ENCODE data around the gene B4GAT1. TPM values are rescaled to one million over a fixed set of nuclear protein-coding genes. Genes with fewer than 3 reads are reported as not detected.

The B4GAT1 gene
- total RNA-seq, 4 donors from 2014 or later = 39.7 to 62.0 (median 47.6) TPM

DNA sequence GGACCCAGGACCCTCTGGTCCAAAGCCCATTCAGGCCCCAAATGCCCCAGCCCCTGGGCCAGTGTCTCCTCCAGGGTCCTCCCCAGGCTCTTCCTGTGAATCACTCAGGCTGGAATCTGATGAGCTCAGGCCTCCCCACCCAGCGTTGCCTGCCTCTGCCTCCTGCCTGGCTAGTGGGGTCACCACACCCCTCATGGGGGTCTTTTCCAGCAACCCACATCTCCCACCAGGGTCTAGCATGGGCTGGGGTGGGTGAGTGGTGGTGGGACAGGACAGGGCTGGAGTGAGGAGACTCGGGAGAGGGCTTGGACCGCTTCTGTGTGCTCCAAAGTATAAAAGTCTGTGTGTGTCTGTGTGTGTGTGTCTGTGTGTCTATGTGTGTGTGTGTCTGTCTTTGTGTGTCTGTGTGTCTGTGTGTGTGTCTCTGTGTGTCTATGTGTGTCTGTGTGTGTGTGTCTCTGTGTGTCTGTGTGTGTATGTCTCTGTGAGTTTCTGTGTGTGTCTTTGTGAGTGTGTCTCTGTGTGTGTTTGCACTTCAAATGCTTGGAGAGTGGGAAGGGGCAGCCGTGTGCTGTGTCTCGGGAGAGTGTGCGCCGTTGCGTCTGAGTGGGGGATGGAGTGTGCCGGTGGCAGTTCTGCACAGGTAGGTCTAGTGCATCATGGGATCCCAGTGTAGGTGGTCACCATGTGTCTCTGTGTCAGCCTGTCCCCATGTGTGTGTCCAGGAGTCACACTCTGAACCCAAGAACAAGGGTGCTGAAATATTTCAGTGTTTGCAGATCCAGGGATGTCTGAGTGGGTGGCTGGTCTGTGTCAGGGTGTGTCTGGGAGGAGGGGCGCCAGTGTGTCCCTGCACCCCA is 20.0 kb downstream of the B4GAT1 start:
- H3K27ac ChIP-seq = peak overlapping the region in 3 of 4 donors; percentile 65 to 84 (median 83)
- H3K4me1 ChIP-seq = peaks cover 0 to 34% (median 30%) of the 10 kb centered on the region in 3 donors
- TF ChIP-seq CTCF (IDR thresholded peaks at IDR 0.05) (peak in 1 of 4 experiments; percentile 7), POLR2A (IDR thresholded peaks at IDR 0.05) (no peak)
- WGBS, 2 donors (ENCODE audit: low coverage in 1 of 2) = 46% methylated on average over 3 of the region's 10 CpGs; no CpG with 5 or more reads in 1 of the 2 donors
- H3K36me3 ChIP-seq = peaks cover 0 to 10% of the 10 kb centered on the region in 2 donors
- H3K27me3 ChIP-seq = no peaks in the 10 kb centered on the region
- ATAC-seq = peak; percentile 20
- no peak overlapping the region for H3K4me3 ChIP-seq
- H3K9me3 ChIP-seq = no peaks in the 10 kb centered on the region

GRCh38 chr11:66326261-66327111 is 20.9 kb downstream of the B4GAT1 start:
- ATAC-seq = peak; percentile 59
- Histone ChIP-seq H3K4me1 (peaks cover 0 to 43% (median 30%) of the 10 kb centered on the region in 3 donors), H3K9me3 (no peaks in the 10 kb centered on the region), H3K4me3 (no peak overlapping the region), H3K27ac (peak overlapping the region in 3 of 4 donors; percentile 65 to 84 (median 83)), H3K27me3 (no peaks in the 10 kb centered on the region), H3K36me3 (peaks cover 0 to under 1% of the 10 kb centered on the region in 2 donors)
- WGBS, 2 donors (ENCODE audit: low coverage in 1 of 2) = no CpG with 5 or more reads among the region's 21 CpGs
- TF ChIP-seq CTCF (IDR thresholded peaks at IDR 0.05) (no peak), POLR2AphosphoS5 (IDR thresholded peaks at IDR 0.05) (no peak), EP300 (IDR thresholded peaks at IDR 0.05) (no peak), POLR2A (IDR thresholded peaks at IDR 0.05) (no peak)

- 50 to 100% methylated on average over 1 of the region's 8 CpGs for WGBS, 2 donors (ENCODE audit: low coverage in 1 of 2)
- H3K27me3 ChIP-seq = no peaks in the 10 kb centered on the region
- ATAC-seq = no peak
- H3K36me3 ChIP-seq = no peaks in the 10 kb centered on the region
- H3K27ac ChIP-seq = peak overlapping the region in 3 of 4 donors; percentile 65 to 84 (median 83)
- no peak overlapping the region for H3K4me3 ChIP-seq
- peaks cover 0 to 43% (median 30%) of the 10 kb centered on the region in 3 donors for H3K4me1 ChIP-seq
- no peaks in the 10 kb centered on the region for H3K9me3 ChIP-seq
- no peak for TF ChIP-seq CTCF (IDR thresholded peaks at IDR 0.05)
- TF ChIP-seq EP300 (IDR thresholded peaks at IDR 0.05) = no peak
Observed at GRCh38 chr11:66325263-66325671, 22.2 kb downstream of the B4GAT1 start.

DNA sequence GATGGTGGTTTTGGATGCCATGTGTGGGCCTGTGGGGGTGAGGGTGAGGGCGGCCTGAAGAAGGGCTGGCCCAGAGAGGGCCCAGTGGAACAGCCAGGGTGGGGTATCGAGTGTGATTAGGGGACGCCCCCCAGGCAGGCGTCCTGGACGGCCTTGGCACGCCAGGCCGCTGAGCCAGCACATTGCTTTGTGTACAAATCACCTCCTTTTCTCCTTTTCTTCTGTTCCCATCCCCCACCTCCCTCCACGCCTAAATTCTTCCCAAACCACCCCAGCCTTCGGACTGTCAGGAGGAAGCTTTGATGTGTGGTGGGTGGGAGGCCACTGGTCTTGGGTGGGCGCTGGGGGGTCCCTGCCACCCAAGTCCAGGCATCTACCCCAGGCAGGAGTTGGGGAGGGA is 22.8 kb downstream of the B4GAT1 start:
- Histone ChIP-seq H3K9me3 (no peaks in the 10 kb centered on the region), H3K27ac (peak overlapping the region in 1 of 4 donors; percentile 83), H3K36me3 (no peaks in the 10 kb centered on the region), H3K4me1 (peaks cover 0 to 43% (median 30%) of the 10 kb centered on the region in 3 donors), H3K4me3 (no peak overlapping the region), H3K27me3 (no peaks in the 10 kb centered on the region)
- ATAC-seq = no peak
- WGBS, 2 donors (ENCODE audit: low coverage in 1 of 2) = 73% methylated on average over 9 of the region's 10 CpGs; no CpG with 5 or more reads in 1 of the 2 donors
- TF ChIP-seq POLR2A (IDR thresholded peaks at IDR 0.05) (no peak), EP300 (IDR thresholded peaks at IDR 0.05) (no peak)

GRCh38 chr11:66323684-66324083 is 23.7 kb downstream of the B4GAT1 start:
- TF ChIP-seq POLR2AphosphoS5 (IDR thresholded peaks at IDR 0.05) (no peak), EP300 (IDR thresholded peaks at IDR 0.05) (no peak), CTCF (IDR thresholded peaks at IDR 0.05) (no peak), POLR2A (IDR thresholded peaks at IDR 0.05) (no peak)
- Histone ChIP-seq H3K27ac (no peak overlapping the region), H3K9me3 (no peaks in the 10 kb centered on the region), H3K4me3 (no peak overlapping the region), H3K27me3 (no peaks in the 10 kb centered on the region), H3K36me3 (no peaks in the 10 kb centered on the region), H3K4me1 (peaks cover 0 to 44% (median 29%) of the 10 kb centered on the region in 3 donors)
- 87 to 90% methylated on average over 1 of the region's 1 CpG for WGBS, 2 donors (ENCODE audit: low coverage in 1 of 2)
- no peak for ATAC-seq

All from gastroesophageal sphincter (tissue), 4 donors.